Adrenal gland (tissue), 12 donors: ENCODE data around the gene GEMIN5. TPM values are rescaled to one million over a fixed set of nuclear protein-coding genes. Genes with fewer than 3 reads are reported as not detected.

ENCODE experiments used
- DNase-seq, 7 donors: peaks; one replicate each; pipeline ENCODE4 v3.0.0-alpha.2; 2019 to 2020
- H3K27ac ChIP-seq, 5 donors: fragments of 200-600 bp; sonication (generic) in 4 of 5; 1 replicate in 3 of 5; 2 replicates in 2 of 5; pipeline versions ENCODE4 v1.5.1 to v1.8.0; 2016 to 2020; ENCODE audit warnings: mild to moderate bottlenecking in 1 of 5
- H3K27me3 ChIP-seq: fragments of 200-600 bp; 2 replicates; pipeline ENCODE4 v1.8.0; 2021
- H3K36me3 ChIP-seq, 2 donors: fragments of 200-600 bp; replicated peaks in 1 of 2; 1 replicate in 1 of 2; 2 replicates in 1 of 2; pipeline versions ENCODE4 v1.5.1 to v1.8.0; 2018 to 2022
- H3K4me1 ChIP-seq, 2 donors: fragments of 200-600 bp; replicated peaks in 1 of 2; 1 replicate in 1 of 2; 2 replicates in 1 of 2; pipeline versions ENCODE4 v1.5.1 to v1.8.0; 2018 to 2021
- H3K4me3 ChIP-seq, 4 donors: fragments of 200-600 bp; sonication (generic) in 3 of 4; one replicate each; pipeline ENCODE4 v1.5.1; 2016 to 2018
- H3K9me3 ChIP-seq, 3 donors: fragments of 200-600 bp; sonication (generic) in 1 of 3; replicated peaks in 1 of 3; 1 replicate in 2 of 3; 2 replicates in 1 of 3; pipeline versions ENCODE4 v1.5.1 to v1.8.0; 2016 to 2021
- POLR2A ChIP-seq, 2 donors: fragments of 450-650 bp; IDR thresholded peaks; one replicate each; pipeline ENCODE4 v1.6.1; 2017; ENCODE audit warnings: antibody characterized with exemption in 2 of 2, mild to moderate bottlenecking in 2 of 2, moderate library complexity in 1 of 2
- WGBS, 4 donors: extraction: QIAGEN DNeasy Blood & Tissue Kit in 2 of 4; methylation state at CpG; one replicate each; pipeline versions ENCODE4 v1.1.5 to v1.1.7; 2013 to 2017; 5-methylcytosine and 5-hydroxymethylcytosine counted together
- intact Hi-C, 2 donors: fragments of 100-400 bp; cut with DNase I; formaldehyde crosslinking; loops; one replicate each; pipeline versions ENCODE4 v1.14.1 to v1.15.0; 2022 to 2023
- polyA plus RNA-seq, 3 donors: library from polyadenylated mRNA; stranded (reverse); fragments of 200-250 nt in 2 of 3; fragments of 350-450 nt in 1 of 3; fragmentation: Illumina TruSeq in 1 of 3; extraction: RNeasy Lipid Tissue Mini Kit (QIAGEN cat#74804) in 1 of 3; gene quantifications; one replicate each; pipeline ENCODE4 v1.2.3, GENCODE V29; 2013 to 2014
- total RNA-seq, 9 donors: library from RNA; depleted of rRNA in 4 of 9; stranded (reverse); fragments of >200 nt in 4 of 9; fragments of 120-200 nt in 1 of 9; fragmentation: NEBNext Ultra II Directional in 1 of 9; extraction: Animal tissue kit (Norgen Biotek cat#: 25700) in 1 of 9; gene quantifications; one replicate each; pipeline versions ENCODE4 v1.1.0 to v1.2.4, GENCODE V29; 2013 to 2023
- TF ChIP-seq, protein P1 (sequence below), 6 experiments: fragments of 450-650 bp in 4 of 6; fragments of 200-600 bp in 2 of 6; sonication (generic) in 1 of 6; IDR thresholded peaks; 1 replicate in 5 of 6; 2 replicates in 1 of 6; pipeline versions ENCODE4 v1.5.1 to v1.8.0; 2016 to 2021; ENCODE audit warnings: antibody characterized with exemption in 6 of 6, mild to moderate bottlenecking in 2 of 6, moderate library complexity in 1 of 6
- donor health status: healthy with polysubstance abuse.
- donor health status: Bipolar disorder and iron deficiency.
- donor health status: DM: yes; HTN: yes; CAD: no.
- donor health status: DM: no; HTN: no; CAD: no.
- donor health status: DM: no; HTN: no; CAD: no.
- donor health status: DM: yes; HTN: yes; CAD: no.

The GEMIN5 gene
- total and polyA plus RNA-seq, 12 donors: 3.2 to 19.2 (median 13.3) TPM

DNA sequence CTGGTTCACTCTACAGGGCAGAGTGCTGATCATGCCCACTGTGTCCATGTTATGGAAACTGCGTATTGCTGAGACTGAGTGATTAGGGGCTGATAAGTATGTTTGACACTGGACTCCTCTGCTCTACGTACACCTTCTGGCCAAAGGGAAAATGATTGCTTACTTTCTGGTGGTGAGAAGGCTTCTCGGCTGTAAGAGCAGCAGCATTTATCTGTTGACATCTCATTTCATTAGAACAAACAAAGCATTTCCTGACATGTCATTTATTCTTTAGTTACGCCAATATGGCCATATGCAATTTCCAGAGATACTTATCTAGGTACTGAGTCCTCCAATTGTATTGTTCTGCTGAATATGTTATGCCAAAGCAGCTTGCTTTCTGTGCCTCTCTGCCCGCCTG, 93.2 kb downstream of the GEMIN5 start:
- Histone ChIP-seq H3K9me3 (no peaks in the 10 kb centered on the region), H3K4me1 (peaks cover 0 to 24% of the 10 kb centered on the region in 2 donors), H3K36me3 (no peaks in the 10 kb centered on the region), H3K27ac (peak overlapping the region in 1 of 5 donors; percentile 34), H3K4me3 (no peak overlapping the region), H3K27me3 (no peaks in the 10 kb centered on the region)
- no peak for DNase-seq
- TF ChIP-seq POLR2A (IDR thresholded peaks at IDR 0.05): no peak
- TF ChIP-seq, protein P1, sequence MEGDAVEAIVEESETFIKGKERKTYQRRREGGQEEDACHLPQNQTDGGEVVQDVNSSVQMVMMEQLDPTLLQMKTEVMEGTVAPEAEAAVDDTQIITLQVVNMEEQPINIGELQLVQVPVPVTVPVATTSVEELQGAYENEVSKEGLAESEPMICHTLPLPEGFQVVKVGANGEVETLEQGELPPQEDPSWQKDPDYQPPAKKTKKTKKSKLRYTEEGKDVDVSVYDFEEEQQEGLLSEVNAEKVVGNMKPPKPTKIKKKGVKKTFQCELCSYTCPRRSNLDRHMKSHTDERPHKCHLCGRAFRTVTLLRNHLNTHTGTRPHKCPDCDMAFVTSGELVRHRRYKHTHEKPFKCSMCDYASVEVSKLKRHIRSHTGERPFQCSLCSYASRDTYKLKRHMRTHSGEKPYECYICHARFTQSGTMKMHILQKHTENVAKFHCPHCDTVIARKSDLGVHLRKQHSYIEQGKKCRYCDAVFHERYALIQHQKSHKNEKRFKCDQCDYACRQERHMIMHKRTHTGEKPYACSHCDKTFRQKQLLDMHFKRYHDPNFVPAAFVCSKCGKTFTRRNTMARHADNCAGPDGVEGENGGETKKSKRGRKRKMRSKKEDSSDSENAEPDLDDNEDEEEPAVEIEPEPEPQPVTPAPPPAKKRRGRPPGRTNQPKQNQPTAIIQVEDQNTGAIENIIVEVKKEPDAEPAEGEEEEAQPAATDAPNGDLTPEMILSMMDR (IDR thresholded peaks at IDR 0.05): no peak
- intact Hi-C loops: no loop called here
- WGBS, 4 donors: 65 to 83% (median 81%) methylated on average over 5 of the region's 5 CpGs

DNA sequence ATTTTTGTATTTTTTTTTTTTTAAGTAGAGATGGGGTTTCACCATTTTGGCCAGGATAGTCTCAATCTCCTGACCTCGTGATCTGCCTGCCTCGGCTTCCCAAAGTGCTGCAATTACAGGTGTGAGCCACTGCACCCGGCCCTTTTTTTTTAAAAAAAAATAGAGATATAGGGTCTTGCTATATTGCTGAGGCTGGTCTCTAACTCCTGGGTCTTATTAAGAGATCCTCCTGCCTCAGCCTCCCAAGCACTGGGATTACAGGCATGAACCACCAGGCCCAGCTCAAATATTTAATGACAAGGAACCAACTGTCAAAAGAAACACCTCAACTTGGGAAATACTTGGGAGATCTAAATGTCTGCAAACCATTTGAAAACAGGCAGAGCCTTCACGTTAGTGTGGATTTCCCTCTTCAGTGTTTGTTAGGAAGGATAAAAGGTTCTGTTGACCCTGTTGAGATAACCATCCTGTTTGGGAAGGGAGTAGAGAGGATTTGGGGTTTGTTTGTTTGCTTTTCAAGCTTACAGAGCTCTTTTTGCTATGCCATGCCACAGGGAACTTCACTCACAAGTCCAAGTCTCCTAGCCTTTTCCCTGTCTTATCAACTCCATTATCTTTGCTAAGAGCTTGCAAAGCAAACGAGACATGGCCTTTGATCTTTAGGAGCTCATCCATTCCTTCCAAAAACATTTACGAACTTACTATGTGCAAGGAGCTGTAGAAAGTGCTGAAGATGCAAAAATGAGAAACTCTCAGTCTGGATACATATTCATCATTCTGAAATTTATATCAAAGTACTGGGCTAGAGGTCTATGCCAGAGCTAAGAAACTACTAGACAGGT, 95.1 kb downstream of the GEMIN5 start:
- Histone ChIP-seq H3K27me3 (no peaks in the 10 kb centered on the region), H3K4me3 (no peak overlapping the region), H3K4me1 (peaks cover 0 to 7% of the 10 kb centered on the region in 2 donors)

DNA sequence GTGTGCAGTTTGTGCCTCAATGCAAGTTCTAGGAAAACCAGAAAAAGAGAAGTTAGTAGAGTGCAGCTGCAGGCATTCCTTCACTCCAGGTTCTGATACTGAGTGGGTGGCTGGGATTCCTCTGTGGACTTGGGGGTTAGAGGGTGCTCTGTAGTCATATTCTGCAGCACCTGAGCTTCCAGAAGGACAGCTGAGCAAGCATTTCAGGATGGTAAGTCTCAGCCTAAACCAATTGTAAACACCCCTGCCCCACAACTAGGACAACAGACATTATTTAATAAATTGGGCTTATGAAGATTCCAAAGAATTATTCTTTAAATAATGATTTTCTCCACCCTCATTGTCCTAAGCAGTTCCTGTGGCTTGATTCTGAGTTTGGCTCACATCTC, 96.7 kb downstream of the GEMIN5 start:
- Histone ChIP-seq H3K27me3 (no peaks in the 10 kb centered on the region), H3K9me3 (no peaks in the 10 kb centered on the region), H3K4me1 (peaks cover 0 to 7% of the 10 kb centered on the region in 2 donors), H3K36me3 (peaks cover 0 to 9% of the 10 kb centered on the region in 2 donors), H3K4me3 (no peak overlapping the region), H3K27ac (peak overlapping the region in 1 of 5 donors; percentile 45)
- TF ChIP-seq POLR2A (IDR thresholded peaks at IDR 0.05): no peak
- TF ChIP-seq, protein P1 (IDR thresholded peaks at IDR 0.05): no peak
- DNase-seq: no peak
- intact Hi-C loops: no loop called here

More for the DNA sequence above, 95.1 kb downstream of the GEMIN5 start:
- H3K9me3 ChIP-seq: no peaks in the 10 kb centered on the region
- TF ChIP-seq, protein P1 (IDR thresholded peaks at IDR 0.05): no peak
- no peak for TF ChIP-seq POLR2A (IDR thresholded peaks at IDR 0.05)
- H3K36me3 ChIP-seq: peaks cover 0 to 4% of the 10 kb centered on the region in 2 donors
- H3K27ac ChIP-seq: no peak overlapping the region
- no peak for DNase-seq
- WGBS, 4 donors: 81 to 89% (median 84%) methylated on average over 6 of the region's 6 CpGs
- intact Hi-C loops: no loop called here

DNA sequence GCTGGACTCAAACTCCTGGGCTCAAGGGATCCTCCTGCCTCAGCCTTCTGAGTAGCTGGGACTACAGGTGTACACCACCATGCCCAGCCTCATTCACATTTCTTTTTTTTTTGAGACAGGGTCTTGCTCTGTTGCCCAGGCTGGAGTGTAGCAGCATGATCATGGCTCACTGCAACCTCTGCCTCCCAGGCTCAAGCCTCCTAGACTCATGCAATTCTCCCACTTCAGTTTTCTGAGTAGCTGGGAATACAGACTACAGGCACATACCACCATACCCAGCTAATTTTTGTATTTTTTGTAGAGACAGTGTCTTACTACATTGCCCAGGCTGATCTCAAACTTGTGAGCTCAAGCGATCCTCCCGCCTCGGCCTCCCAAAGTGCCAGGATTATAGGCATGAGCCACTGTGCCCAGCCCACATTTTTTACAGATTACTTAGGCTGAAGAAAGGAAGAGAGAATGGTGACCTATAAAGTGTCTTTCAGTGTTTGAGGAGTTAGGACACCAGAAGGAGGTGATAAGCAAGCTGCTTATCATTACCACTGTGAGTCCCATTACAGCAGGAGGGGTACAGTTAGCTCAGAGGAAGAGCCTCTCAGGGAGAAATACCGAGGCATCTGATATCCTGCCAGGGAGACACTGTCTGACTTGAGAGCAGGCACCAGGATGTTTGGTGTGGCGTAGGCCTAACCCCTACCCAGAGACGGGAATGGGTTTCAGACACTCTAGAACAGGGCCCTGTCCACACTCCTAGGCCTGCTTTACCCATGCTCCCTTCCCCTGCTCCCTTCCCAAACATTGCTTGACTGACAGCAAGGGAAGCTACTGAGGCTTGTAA, 97.4 kb downstream of the GEMIN5 start:
- H3K4me1 ChIP-seq: peaks cover 0 to 8% of the 10 kb centered on the region in 2 donors

More for the DNA sequence above, 97.4 kb downstream of the GEMIN5 start:
- Histone ChIP-seq H3K27me3 (no peaks in the 10 kb centered on the region), H3K36me3 (peaks cover 0 to 9% of the 10 kb centered on the region in 2 donors), H3K9me3 (no peaks in the 10 kb centered on the region), H3K4me3 (no peak overlapping the region), H3K27ac (peak overlapping the region in 1 of 5 donors; percentile 45)
- intact Hi-C loops: no loop called here
- no peak for TF ChIP-seq POLR2A (IDR thresholded peaks at IDR 0.05)
- TF ChIP-seq, protein P1 (IDR thresholded peaks at IDR 0.05): no peak
- no peak for DNase-seq
- WGBS, 4 donors: 76 to 85% (median 82%) methylated on average over 6 of the region's 6 CpGs
